Ishikawa (cell line): ENCODE measurements around the gene PDE2A.

Experiments used
- CEBPB ChIP-seq: IDR thresholded peaks from 2 replicates; pipeline ENCODE4 v1.6.1; 2012
- CREB1 ChIP-seq: IDR thresholded peaks from 2 replicates; pipeline ENCODE4 v1.6.1; 2012; ENCODE audit warnings: low read depth
- EGR1 ChIP-seq: IDR thresholded peaks from 2 replicates; pipeline ENCODE4 v1.6.1; 2012
- EP300 ChIP-seq: IDR thresholded peaks from 2 replicates; pipeline ENCODE4 v1.6.1; 2012; ENCODE audit warnings: borderline replicate concordance
- FOXM1 ChIP-seq: IDR thresholded peaks from 2 replicates; pipeline ENCODE4 v1.6.1; 2012; ENCODE audit warnings: low read depth, borderline replicate concordance
- NFIC ChIP-seq: IDR thresholded peaks from 2 replicates; pipeline ENCODE4 v1.6.1; 2012
- RAD21 ChIP-seq: IDR thresholded peaks from 2 replicates; pipeline ENCODE4 v1.6.1; 2012; ENCODE audit warnings: low read depth
- TAF1 ChIP-seq: IDR thresholded peaks from 2 replicates; pipeline ENCODE4 v1.6.1; 2012; ENCODE audit warnings: low read depth, mild to moderate bottlenecking
- TCF12 ChIP-seq: IDR thresholded peaks from 2 replicates; pipeline ENCODE4 v1.6.1; 2012; ENCODE audit warnings: low read depth
- TEAD4 ChIP-seq: IDR thresholded peaks from 2 replicates; pipeline ENCODE4 v1.6.1; 2012
- YY1 ChIP-seq: IDR thresholded peaks from 2 replicates; pipeline ENCODE4 v1.6.1; 2012; ENCODE audit warnings: low read depth
- ZBTB7A ChIP-seq: IDR thresholded peaks from 2 replicates; pipeline ENCODE4 v1.6.1; 2012; ENCODE audit warnings: low read depth
- TF ChIP-seq, protein P1 (sequence below): IDR thresholded peaks from 2 replicates; pipeline ENCODE4 v1.6.1; 2012; ENCODE audit warnings: low read depth, mild to moderate bottlenecking
- TF ChIP-seq, protein P2 (sequence below): IDR thresholded peaks from 2 replicates; pipeline ENCODE4 v1.6.1; 2012
- TF ChIP-seq, protein P3 (sequence below): IDR thresholded peaks from 2 replicates; pipeline ENCODE4 v1.6.1; 2012

Gene PDE2A

DNA sequence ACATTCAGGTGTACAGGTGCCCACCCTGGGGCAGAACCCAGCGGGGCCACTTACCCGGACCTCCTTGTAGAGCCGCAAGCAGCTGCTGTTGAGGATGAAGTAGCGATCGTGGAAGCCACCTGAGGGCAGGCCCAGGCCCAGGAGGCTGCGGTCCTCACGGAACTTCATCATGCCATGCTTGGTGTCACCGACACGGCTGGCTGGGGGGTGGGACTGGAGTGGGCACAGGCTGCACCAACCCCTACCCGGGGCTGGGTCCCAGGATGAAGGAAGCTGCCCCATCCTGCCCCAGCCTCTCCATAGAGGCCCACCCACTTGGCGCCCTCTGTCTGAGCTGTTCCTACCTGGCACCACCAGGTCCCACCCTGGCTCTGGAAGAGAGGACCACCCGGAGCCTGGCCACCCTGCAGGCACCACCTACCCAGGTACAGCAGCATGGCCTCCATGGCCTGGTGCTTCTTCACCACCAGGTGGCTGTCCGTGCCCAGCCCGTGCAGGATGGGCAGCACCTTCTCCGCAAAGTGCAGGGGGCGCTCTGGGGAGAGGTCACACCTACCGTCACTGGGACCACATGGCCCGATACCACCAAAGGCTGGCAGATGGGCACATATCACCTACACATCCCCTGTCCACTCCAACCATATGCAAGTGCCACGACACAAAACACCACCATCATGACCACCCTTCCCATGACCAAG is 19.2 kb upstream of the PDE2A start:
- no peak for TF ChIP-seq EGR1
- TF ChIP-seq, protein P1, sequence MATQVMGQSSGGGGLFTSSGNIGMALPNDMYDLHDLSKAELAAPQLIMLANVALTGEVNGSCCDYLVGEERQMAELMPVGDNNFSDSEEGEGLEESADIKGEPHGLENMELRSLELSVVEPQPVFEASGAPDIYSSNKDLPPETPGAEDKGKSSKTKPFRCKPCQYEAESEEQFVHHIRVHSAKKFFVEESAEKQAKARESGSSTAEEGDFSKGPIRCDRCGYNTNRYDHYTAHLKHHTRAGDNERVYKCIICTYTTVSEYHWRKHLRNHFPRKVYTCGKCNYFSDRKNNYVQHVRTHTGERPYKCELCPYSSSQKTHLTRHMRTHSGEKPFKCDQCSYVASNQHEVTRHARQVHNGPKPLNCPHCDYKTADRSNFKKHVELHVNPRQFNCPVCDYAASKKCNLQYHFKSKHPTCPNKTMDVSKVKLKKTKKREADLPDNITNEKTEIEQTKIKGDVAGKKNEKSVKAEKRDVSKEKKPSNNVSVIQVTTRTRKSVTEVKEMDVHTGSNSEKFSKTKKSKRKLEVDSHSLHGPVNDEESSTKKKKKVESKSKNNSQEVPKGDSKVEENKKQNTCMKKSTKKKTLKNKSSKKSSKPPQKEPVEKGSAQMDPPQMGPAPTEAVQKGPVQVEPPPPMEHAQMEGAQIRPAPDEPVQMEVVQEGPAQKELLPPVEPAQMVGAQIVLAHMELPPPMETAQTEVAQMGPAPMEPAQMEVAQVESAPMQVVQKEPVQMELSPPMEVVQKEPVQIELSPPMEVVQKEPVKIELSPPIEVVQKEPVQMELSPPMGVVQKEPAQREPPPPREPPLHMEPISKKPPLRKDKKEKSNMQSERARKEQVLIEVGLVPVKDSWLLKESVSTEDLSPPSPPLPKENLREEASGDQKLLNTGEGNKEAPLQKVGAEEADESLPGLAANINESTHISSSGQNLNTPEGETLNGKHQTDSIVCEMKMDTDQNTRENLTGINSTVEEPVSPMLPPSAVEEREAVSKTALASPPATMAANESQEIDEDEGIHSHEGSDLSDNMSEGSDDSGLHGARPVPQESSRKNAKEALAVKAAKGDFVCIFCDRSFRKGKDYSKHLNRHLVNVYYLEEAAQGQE = no peak
- TF ChIP-seq RAD21 = peak; percentile 28; the same call in 1 of the 2 replicates
- TF ChIP-seq YY1 = no peak
- no peak for TF ChIP-seq FOXM1

DNA sequence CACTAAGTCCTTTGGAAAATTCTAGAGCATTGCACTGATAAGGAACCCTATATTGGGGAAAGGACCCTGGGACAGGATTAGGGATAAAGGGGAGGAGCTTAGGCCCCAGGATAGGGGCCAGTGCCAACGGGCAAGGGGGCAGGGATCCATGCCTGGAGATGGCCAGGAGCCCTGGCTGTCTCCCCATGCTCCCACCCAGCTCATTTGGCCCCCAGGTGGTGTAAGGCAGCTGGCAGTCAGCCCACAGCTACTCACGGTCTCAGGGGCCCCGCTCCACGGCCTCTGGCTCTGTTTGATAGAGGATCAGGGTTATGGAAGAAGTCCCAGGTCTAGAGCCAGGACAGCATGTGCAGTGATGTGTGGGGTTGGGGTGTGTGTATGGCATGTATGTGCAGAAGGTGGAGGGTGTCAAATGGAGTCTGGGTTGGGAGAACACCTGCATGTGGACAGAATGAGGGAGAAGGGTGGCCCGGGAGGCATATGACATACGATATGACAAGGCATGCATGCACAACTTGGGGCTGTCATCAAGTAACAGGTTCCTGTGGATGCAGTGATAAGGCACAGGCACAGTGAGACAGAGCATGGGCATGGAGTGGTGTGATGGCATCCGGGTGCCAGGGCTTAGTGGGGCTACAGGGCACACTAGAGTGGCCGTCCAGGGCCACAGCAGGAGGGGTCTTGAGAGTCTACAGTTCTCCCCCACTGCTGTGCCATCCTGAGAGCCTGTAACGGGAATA is 18.4 kb upstream of the PDE2A start:
- TF ChIP-seq, protein P2, sequence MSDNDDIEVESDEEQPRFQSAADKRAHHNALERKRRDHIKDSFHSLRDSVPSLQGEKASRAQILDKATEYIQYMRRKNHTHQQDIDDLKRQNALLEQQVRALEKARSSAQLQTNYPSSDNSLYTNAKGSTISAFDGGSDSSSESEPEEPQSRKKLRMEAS = no peak
- TF ChIP-seq TEAD4 (no peak), CREB1 (no peak), ZBTB7A (no peak), YY1 (no peak), EGR1 (no peak), NFIC (no peak), TAF1 (no peak), TCF12 (no peak), FOXM1 (no peak), RAD21 (no peak), CEBPB (no peak), EP300 (no peak)
- TF ChIP-seq, protein P3, sequence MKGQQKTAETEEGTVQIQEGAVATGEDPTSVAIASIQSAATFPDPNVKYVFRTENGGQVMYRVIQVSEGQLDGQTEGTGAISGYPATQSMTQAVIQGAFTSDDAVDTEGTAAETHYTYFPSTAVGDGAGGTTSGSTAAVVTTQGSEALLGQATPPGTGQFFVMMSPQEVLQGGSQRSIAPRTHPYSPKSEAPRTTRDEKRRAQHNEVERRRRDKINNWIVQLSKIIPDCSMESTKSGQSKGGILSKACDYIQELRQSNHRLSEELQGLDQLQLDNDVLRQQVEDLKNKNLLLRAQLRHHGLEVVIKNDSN = no peak
- TF ChIP-seq, protein P1 = no peak

DNA sequence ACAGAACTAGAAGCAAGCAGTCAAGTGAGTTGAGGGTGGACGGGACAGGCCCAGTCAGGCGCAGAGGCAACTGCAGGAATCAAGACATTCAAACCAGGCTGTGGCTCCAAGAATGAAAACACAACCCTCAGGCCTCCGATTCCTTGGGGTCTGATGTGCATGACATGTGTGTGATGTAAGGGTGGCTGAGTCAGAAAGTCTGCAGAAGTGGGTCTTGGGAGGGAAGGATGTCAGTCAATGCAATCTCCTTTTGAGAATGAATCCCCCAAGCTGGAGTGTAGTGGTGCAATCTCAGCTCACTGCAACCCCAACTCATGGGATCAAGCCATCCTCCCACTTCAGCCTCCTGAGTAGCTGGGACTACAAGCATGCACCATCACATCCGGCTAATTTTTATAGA is 15.9 kb upstream of the PDE2A start:
- no peak for TF ChIP-seq TCF12
- no peak for TF ChIP-seq ZBTB7A
- no peak for TF ChIP-seq RAD21
- TF ChIP-seq, protein P2 = no peak
- no peak for TF ChIP-seq EGR1
- TF ChIP-seq, protein P3 = no peak

DNA sequence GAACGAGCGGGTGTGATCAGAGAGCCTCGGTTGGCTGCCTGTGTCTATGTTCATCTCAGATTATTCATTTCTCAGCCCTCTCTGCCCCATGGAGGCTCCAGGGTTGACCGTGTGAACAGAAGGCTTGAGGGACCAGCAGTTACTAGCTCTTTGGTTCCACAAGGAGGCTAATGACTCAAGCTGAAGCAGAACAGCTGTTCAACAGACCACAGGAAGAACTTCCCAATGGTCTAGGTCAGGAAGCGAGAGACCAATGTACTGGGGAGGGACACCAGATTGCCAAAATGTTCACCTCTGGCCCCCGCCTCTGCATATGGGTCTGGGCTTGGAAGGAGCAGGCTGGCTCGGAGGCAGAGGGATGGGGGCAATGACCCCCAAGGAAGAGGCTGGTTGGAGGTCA is 14.7 kb upstream of the PDE2A start:
- TF ChIP-seq TCF12 = no peak
- no peak for TF ChIP-seq EP300

DNA sequence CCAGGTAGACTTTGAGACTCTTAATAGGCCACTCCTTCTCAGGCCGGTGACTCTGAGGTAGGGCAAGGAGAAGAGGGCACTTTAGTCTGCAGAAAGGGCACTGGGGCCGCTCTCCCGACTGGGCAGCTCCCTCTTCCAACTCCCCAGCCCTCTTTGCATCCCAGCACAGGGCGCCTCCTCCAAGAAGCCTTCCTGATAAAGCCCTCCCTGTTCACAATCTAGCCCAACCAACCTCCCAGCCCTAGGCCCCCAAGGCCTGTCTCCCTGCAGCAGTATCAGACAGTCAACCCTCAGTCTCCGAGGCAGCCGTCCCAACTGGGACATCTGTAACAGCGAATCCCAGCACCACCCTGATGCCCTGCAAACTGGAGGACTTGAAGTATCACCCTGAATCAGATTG is 14.3 kb upstream of the PDE2A start:
- TF ChIP-seq, protein P1 = no peak
- TF ChIP-seq ZBTB7A (no peak), RAD21 (no peak), EGR1 (no peak), CREB1 (no peak), TCF12 (no peak), FOXM1 (no peak), NFIC (no peak), EP300 (no peak), YY1 (no peak)
- TF ChIP-seq, protein P3 = no peak
